Hepatocyte (in vitro differentiated cells): ENCODE results near the gene VPS33B.

Experiments used
- EZH2 ChIP-seq: fragments of 200-600 bp; sonication (generic); IDR thresholded peaks from 2 replicates; pipeline ENCODE4 v1.6.1; 2016; ENCODE audit warnings: antibody characterized with exemption, mild to moderate bottlenecking, borderline replicate concordance
- EZH2phosphoT487 ChIP-seq: fragments of 200-600 bp; sonication (generic); IDR thresholded peaks from one replicate; pipeline ENCODE4 v1.6.1; 2018; ENCODE audit warnings: antibody characterized with exemption, mild to moderate bottlenecking, low read depth, moderate library complexity; ENCODE audit not compliant: unreplicated experiment, severe bottlenecking
- TF ChIP-seq, protein P1 (sequence below): fragments of 200-600 bp; sonication (generic); IDR thresholded peaks from 2 replicates; pipeline ENCODE4 v1.5.1; 2016; ENCODE audit warnings: antibody characterized with exemption, mild to moderate bottlenecking; ENCODE audit not compliant: poor library complexity

DNA sequence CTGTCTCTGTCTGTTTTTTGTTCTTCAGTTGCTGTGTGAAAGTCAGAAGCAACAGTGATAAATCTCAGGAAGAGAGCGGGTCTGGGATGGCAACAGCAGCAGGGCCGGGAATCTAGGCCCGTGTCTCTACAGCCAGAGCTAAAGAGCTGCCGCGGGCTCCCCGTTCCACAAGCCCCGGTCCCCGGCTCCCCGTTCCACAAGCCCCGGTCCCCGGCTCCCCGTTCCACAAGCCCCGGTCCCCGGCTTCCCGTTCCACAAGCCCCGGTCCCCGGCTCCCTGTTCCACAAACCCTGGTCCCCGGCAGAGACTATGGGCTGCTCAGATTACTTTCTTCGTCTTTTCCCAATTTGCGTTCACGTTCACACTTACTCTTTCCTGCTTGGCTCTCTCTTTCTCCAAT, 48.2 kb downstream of the VPS33B start:
- TF ChIP-seq EZH2: no peak
- TF ChIP-seq EZH2phosphoT487: no peak
- TF ChIP-seq, protein P1, sequence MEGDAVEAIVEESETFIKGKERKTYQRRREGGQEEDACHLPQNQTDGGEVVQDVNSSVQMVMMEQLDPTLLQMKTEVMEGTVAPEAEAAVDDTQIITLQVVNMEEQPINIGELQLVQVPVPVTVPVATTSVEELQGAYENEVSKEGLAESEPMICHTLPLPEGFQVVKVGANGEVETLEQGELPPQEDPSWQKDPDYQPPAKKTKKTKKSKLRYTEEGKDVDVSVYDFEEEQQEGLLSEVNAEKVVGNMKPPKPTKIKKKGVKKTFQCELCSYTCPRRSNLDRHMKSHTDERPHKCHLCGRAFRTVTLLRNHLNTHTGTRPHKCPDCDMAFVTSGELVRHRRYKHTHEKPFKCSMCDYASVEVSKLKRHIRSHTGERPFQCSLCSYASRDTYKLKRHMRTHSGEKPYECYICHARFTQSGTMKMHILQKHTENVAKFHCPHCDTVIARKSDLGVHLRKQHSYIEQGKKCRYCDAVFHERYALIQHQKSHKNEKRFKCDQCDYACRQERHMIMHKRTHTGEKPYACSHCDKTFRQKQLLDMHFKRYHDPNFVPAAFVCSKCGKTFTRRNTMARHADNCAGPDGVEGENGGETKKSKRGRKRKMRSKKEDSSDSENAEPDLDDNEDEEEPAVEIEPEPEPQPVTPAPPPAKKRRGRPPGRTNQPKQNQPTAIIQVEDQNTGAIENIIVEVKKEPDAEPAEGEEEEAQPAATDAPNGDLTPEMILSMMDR: no peak
